Stromal cell of bone marrow (primary cell): ENCODE results near the gene NBEA.
A peak's percentile ranks its signal among the peaks of the same experiment; 100 is the strongest.

Source experiments
- DNase-seq: peaks from one replicate; pipeline ENCODE4 v3.0.0-alpha.2; 2012; ENCODE audit warnings: low read depth

The NBEA gene

GRCh38 chr13:35595181-35595580, 653.1 kb downstream of the NBEA start:
- no peak for DNase-seq

- no peak for DNase-seq
These were observed 654.4 kb downstream of the NBEA start for GRCh38 chr13:35596321-35597030.

GRCh38 chr13:35597451-35597850, 655.4 kb downstream of the NBEA start:
- DNase-seq: no peak

DNA sequence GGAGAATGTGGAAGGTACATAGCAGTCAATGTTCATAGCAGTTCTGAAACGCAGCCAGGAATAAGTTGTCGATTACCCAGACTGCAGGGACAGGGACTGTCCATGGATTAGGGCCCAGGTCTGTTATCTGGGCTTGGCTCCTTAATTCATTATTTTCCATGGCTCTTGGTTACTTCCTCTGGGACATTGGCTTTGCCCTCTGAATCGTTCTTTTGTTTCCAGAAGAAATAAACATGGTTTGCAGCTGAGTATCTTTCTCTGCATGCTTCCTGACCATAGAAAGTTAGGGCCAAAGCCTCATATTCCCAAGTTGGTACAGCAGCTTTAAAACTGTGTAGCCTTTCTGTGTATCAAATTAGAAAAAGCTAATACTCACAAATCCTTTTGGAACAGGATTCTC, 656.2 kb downstream of the NBEA start:
- no peak for DNase-seq

- DNase-seq: no peak
These were observed 656.8 kb downstream of the NBEA start for GRCh38 chr13:35598790-35599369.

GRCh38 chr13:35599384-35599783, 657.3 kb downstream of the NBEA start:
- no peak for DNase-seq

- DNase-seq: no peak
These were observed 658.1 kb downstream of the NBEA start for GRCh38 chr13:35600137-35600536.

DNA sequence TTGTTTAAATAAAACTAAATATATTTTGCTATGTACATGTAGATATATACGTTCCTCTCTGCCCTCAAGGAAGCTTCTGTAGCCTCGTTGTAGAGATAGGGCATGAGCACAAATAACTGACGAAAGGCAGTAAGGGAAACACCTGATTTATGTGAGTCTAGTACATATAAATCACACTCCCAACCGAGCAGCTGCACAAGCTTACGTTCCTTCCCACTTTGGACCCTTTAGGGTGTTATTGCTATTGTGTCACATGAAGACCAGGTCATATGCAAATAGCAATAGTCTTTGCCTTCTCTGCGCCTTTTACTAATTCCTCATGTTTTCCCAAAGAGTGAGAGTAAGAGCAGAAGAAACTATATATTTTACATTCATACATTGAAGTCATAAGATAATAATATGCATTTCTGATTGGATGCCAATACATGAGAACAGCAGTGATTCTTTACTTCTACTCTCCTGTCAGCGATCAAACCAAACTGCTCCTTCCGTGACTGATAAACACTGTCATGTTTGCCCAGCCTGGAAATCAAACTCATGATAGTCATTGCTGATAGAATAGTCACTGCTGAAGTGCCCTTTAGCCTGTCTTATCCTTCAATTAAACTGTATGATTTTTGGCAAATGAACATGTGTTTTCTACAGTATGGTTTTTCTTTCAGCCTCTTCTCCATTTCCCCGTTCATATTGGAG, 661.7 kb downstream of the NBEA start:
- DNase-seq: no peak

DNA sequence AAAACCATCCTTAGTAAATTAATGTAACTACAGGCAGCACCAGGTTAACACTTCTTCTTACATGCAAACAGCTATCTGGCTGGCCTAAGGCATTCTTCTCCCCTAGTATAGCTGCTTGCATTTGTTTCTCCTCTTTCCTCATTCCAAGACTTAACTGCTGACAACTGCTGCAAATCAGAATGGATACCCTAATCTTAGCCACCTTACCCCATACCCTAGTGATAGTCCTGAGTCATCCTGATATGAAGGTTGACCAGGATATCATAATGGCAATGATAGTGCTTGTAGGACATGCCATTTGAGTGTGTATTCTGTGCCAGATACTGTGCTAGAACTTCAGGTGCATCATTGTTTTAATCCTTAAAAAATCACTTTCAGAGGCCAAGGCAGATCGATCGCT, 672.6 kb downstream of the NBEA start:
- DNase-seq: no peak

- no peak for DNase-seq
These were observed 675.4 kb downstream of the NBEA start for GRCh38 chr13:35617420-35617819.

DNA sequence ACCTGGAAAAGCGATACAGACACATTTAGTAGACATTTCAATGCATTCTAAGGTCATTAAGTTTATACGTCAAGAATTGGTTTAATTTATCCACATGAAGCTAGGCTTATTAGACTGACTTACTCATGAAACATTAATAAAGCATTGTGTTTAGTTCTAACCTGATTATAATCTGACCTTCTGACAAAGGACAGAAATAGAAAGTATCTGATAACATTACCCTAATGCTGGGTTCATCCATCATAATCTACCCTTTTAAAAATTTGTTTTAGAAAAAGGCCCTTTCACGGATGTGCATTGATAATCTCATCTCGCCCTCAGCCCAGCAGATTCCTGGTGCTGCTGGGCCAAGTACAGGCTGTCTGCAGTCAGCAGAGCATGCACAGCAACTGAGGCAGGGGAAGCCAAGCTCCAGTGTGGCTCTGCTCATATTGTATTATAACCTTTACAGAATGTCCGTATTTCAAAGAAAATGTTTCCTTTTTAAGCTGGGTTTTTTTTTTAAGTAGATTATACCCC, 676.6 kb downstream of the NBEA start:
- no peak for DNase-seq

DNA sequence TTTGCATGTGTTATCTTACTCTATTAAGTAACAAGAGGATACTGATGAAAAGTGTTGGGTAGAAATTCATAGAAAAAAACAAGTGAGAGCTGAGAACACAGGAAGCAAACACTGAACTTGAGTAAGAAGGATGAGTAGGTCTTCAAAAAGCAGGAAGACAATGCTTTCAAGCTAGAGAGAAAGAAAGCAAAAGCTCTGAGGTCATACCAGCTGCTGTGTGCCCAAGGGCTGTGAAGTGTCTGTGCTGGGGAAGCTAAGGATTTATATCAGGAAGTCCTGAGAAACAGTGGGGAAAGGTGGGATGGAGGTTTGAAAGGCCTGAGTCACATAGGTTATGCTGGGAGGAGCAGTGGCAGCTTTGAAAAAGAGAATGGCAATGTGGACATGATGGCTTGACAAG, 679.9 kb downstream of the NBEA start:
- DNase-seq: no peak

DNA sequence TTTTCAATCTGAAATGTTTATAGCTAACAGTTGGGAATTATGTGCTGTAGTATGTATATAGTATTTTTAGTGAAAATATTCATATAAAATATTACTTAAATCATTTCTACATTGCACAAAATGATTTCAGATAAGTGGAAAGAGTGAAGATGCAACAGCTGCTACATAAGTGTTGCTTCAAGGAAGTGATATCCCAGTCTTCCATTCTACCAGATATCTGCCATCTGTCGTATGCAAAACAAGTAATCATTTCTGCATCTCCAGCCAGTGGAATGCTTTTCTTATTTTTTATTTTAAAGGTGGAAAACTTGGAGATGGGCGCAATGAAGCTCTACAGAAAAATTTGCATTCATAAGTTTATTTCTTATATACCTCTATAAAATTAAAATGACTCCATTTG, 687.0 kb downstream of the NBEA start:
- no peak for DNase-seq

DNA sequence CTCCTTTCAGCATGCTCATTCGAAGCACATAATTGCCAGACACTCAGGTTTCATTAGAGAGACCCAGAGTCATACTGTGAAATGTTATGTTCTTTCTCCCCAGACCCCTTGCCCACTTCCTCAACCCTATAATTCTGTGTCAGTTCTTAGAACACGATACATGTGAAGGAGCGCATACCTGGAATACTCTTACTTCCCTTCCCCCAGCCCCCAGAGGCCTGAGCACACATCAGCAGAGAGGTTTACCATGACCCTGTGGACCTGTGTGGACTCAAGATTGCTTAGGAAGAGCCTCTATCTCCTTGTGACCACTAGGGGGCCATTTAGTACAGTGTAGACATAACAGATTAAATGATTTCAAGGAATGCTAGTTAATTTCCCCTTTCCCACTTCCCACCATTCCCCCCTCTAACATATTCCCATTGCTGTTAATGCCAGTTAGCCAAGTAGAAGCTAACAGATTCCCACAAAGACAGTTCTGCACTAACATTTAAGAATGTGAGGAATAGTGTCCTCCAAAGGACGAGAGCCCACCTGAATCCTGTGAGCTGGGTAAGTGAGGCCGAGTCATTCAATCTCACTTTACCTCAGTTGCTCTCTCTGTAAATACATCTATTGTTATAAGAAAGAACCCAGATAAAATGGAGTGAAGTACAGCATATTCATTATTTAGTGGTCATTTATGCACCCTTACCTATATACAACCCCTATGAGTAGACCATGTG, 688.6 kb downstream of the NBEA start:
- peak; percentile 29 for DNase-seq

GRCh38 chr13:35631666-35632065, 689.6 kb downstream of the NBEA start:
- no peak for DNase-seq

- DNase-seq: no peak
These were observed 701.6 kb downstream of the NBEA start for GRCh38 chr13:35643625-35644024.

GRCh38 chr13:35646056-35646774, 704.1 kb downstream of the NBEA start:
- DNase-seq: no peak

- DNase-seq: peak; percentile 21
These were observed 706.1 kb downstream of the NBEA start for GRCh38 chr13:35648201-35648600.

DNA sequence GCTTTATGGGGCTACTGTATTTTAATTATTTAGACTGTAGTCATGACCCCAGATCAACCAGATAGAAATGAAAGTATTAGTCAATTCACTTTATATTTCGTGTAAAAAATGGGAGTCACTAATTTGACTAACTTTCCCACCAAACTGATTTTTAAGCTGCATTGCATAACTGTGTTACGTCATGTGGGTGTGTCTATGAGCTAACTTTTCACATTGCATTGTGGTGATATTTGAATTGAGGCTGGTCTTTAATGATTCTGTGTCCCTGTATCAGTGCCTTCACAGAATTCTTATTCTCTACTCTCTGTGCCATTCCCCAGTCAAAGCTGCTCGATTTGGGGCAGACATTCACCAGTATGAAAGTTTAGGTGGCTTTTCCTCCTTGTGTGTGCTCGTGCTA, 707.1 kb downstream of the NBEA start:
- DNase-seq: peak; percentile 17

- no peak for DNase-seq
These were observed 717.7 kb downstream of the NBEA start for GRCh38 chr13:35659796-35660195.

- DNase-seq: no peak
These were observed 722.7 kb downstream of the NBEA start for GRCh38 chr13:35664747-35665146.

DNA sequence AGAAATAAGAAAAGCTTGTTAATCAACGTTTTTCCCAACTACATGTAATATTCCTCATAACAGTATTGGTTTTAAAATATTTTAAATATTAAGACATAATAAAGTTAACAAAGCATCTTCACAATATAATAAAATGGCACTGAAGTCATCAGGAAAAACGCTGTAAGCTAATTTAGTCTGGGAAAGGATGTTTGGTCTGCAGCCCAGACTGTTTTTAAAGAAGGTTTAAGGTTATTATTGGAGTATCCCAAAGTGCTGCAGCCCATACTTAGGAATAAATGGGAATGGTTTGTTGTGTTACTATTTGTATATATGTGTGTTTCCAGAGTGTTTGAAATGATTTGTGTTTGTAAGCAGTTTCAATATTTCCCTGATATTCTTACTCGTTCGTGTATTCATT, 727.3 kb downstream of the NBEA start:
- no peak for DNase-seq
